Testis (tissue), 3 donors: ENCODE results near the gene ARL3. TPM values are rescaled to one million over a fixed set of nuclear protein-coding genes. Genes with fewer than 3 reads are reported as not detected.

ENCODE experiments used
- DNase-seq: peaks from one replicate; pipeline ENCODE4 v3.0.0-alpha.2; 2019
- H3K27ac ChIP-seq, 2 donors: fragments of 200-600 bp; sonication (generic); one replicate each; pipeline ENCODE4 v1.5.1; 2019
- H3K27me3 ChIP-seq: fragments of 200-600 bp; sonication (generic); one replicate; pipeline ENCODE4 v1.5.1; 2019
- H3K36me3 ChIP-seq: fragments of 200-600 bp; sonication (generic); one replicate; pipeline ENCODE4 v1.5.1; 2017; ENCODE audit warnings: low read depth; ENCODE audit errors: missing control alignments
- H3K4me1 ChIP-seq: fragments of 200-600 bp; sonication (generic); one replicate; pipeline ENCODE4 v1.5.1; 2019
- H3K4me3 ChIP-seq, 2 donors: fragments of 200-600 bp; sonication (generic); one replicate each; pipeline ENCODE4 v1.5.1; 2017 to 2019
- H3K9me3 ChIP-seq: fragments of 200-600 bp; sonication (generic); one replicate; pipeline ENCODE4 v1.5.1; 2017
- CTCF ChIP-seq, 3 experiments: fragments of 450-650 bp in 2 of 3; fragments of 200-600 bp in 1 of 3; sonication (generic) in 1 of 3; IDR thresholded peaks; one replicate each; pipeline ENCODE4 v1.5.1; 2016 to 2019; ENCODE audit warnings: antibody characterized with exemption in 3 of 3, mild to moderate bottlenecking in 2 of 3, moderate library complexity in 1 of 3
- POLR2A ChIP-seq: fragments of 450-650 bp; IDR thresholded peaks from one replicate; pipeline ENCODE4 v1.6.1; 2017; ENCODE audit warnings: antibody characterized with exemption, mild to moderate bottlenecking, moderate library complexity
- WGBS, 2 donors: methylation state at CpG; one replicate each; pipeline ENCODE4 v1.1.5; 2018; 5-methylcytosine and 5-hydroxymethylcytosine counted together
- intact Hi-C: fragments of 100-400 bp; cut with DNase I; formaldehyde crosslinking; loops from one replicate; pipeline ENCODE4 v1.15.1; 2023; ENCODE audit warnings: low total_unique reads
- polyA plus RNA-seq: library from polyadenylated mRNA; stranded (reverse); fragments of 350-450 nt; fragmentation: Illumina TruSeq; extraction: RNeasy Lipid Tissue Mini Kit (QIAGEN cat#74804); gene quantifications from one replicate; pipeline ENCODE4 v1.2.3, GENCODE V29; 2014; ENCODE audit warnings: low read depth, low replicate concordance; ENCODE audit not compliant: insufficient read depth
- total RNA-seq, 2 donors: library from RNA; depleted of rRNA; stranded (reverse); fragments of >200 nt; gene quantifications; one replicate each; pipeline ENCODE4 v1.2.3, GENCODE V29; 2016

ARL3 gene
- total and polyA plus RNA-seq, 3 donors from 2014 or later, result 10.8 to 25.2 (median 10.9) TPM

- intact Hi-C loops, result no loop called here
- H3K27ac ChIP-seq, result no peak overlapping the region
- H3K4me3 ChIP-seq, result no peak overlapping the region
- DNase-seq, result no peak
- H3K9me3 ChIP-seq, result no peaks in the 10 kb centered on the region
- H3K36me3 ChIP-seq, result no peaks in the 10 kb centered on the region
- H3K27me3 ChIP-seq, result no peaks in the 10 kb centered on the region
- no peaks in the 10 kb centered on the region for H3K4me1 ChIP-seq
- WGBS, 2 donors, result 67 to 74% methylated on average over 8 of the region's 8 CpGs
- no peak for TF ChIP-seq CTCF (IDR thresholded peaks at IDR 0.05)
- no peak for TF ChIP-seq POLR2A
Measured at GRCh38 chr10:102691285-102692066, 22.7 kb downstream of the ARL3 start.

- H3K27me3 ChIP-seq, result no peaks in the 10 kb centered on the region
- no peaks in the 10 kb centered on the region for H3K36me3 ChIP-seq
- peaks cover 8% of the 10 kb centered on the region for H3K4me1 ChIP-seq
- DNase-seq, result no peak
- no peak overlapping the region for H3K4me3 ChIP-seq
- TF ChIP-seq POLR2A, result no peak
- TF ChIP-seq CTCF (IDR thresholded peaks at IDR 0.05), result no peak
- 64 to 75% methylated on average over 5 of the region's 5 CpGs for WGBS, 2 donors
- no peak overlapping the region for H3K27ac ChIP-seq
- no peaks in the 10 kb centered on the region for H3K9me3 ChIP-seq
- intact Hi-C loops, result no loop called here
Measured at GRCh38 chr10:102683736-102684135, 30.5 kb downstream of the ARL3 start.

- H3K36me3 ChIP-seq, result no peaks in the 10 kb centered on the region
- H3K9me3 ChIP-seq, result no peaks in the 10 kb centered on the region
- 92 to 94% methylated on average over 4 of the region's 4 CpGs for WGBS, 2 donors
- TF ChIP-seq CTCF (IDR thresholded peaks at IDR 0.05), result no peak
- TF ChIP-seq POLR2A, result no peak
- no peak overlapping the region for H3K27ac ChIP-seq
- DNase-seq, result no peak
- no peak overlapping the region for H3K4me3 ChIP-seq
- H3K27me3 ChIP-seq, result no peaks in the 10 kb centered on the region
- intact Hi-C loops, result no loop called here
- peaks cover 15% of the 10 kb centered on the region for H3K4me1 ChIP-seq
Measured at GRCh38 chr10:102682981-102683380, 31.2 kb downstream of the ARL3 start.

GRCh38 chr10:102682416-102682815 lies 31.8 kb downstream of the ARL3 start:
- Histone ChIP-seq H3K36me3 (no peaks in the 10 kb centered on the region), H3K27me3 (no peaks in the 10 kb centered on the region), H3K4me3 (no peak overlapping the region), H3K27ac (no peak overlapping the region), H3K9me3 (no peaks in the 10 kb centered on the region), H3K4me1 (peaks cover 21% of the 10 kb centered on the region)
- intact Hi-C loops, result no loop called here
- 95 to 98% methylated on average over 7 of the region's 7 CpGs for WGBS, 2 donors
- TF ChIP-seq POLR2A (no peak), CTCF (IDR thresholded peaks at IDR 0.05) (no peak)
- DNase-seq, result no peak

- peaks cover 27% of the 10 kb centered on the region for H3K4me1 ChIP-seq
Measured at GRCh38 chr10:102681696-102682095, 32.5 kb downstream of the ARL3 start.

More at GRCh38 chr10:102681696-102682095, 32.5 kb downstream of the ARL3 start:
- intact Hi-C loops, result no loop called here
- Histone ChIP-seq H3K36me3 (no peaks in the 10 kb centered on the region), H3K27ac (no peak overlapping the region), H3K9me3 (no peaks in the 10 kb centered on the region), H3K4me3 (no peak overlapping the region), H3K27me3 (no peaks in the 10 kb centered on the region)
- 72 to 75% methylated on average over 5 of the region's 5 CpGs for WGBS, 2 donors
- no peak for TF ChIP-seq POLR2A
- no peak for TF ChIP-seq CTCF (IDR thresholded peaks at IDR 0.05)
- DNase-seq, result no peak
